ENCODE data around the gene FAM241B.

DNA sequence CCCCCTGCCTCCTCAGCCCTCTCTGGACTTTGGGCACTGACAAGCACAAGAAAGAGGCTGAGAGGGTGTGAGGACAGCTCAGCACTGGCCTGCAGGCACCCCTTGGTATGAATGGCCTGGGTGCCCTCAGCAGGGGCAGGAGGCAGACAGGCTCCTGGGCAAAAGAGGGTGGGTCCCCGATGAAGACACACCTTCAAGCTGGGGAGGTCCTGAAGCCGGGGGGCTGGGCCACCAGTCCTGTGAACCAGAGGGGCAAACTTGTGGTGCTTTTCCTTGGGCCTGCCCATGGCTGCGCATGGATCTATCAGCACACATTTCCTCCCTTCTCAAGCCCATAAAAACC is 22.8 kb downstream of the FAM241B start:
- TF ChIP-seq CTCF (IDR thresholded peaks at IDR 0.05) (no peak), FOXM1 (IDR thresholded peaks at IDR 0.05; ENCODE audit: low read depth) (no peak), SMC3 (IDR thresholded peaks at IDR 0.05; ENCODE audit: low read depth, low read length) (no peak), RCOR1 (IDR thresholded peaks at IDR 0.05; ENCODE audit: low read length) (no peak)

Data from SK-N-SH (cell line).